Measurements from ENCODE around the gene ARID4B. TPM values are rescaled to one million over a fixed set of nuclear protein-coding genes. Genes with fewer than 3 reads are reported as not detected.

The ARID4B gene
- total RNA-seq, 1 experiment from 2014 or later, result 34.0 TPM

DNA sequence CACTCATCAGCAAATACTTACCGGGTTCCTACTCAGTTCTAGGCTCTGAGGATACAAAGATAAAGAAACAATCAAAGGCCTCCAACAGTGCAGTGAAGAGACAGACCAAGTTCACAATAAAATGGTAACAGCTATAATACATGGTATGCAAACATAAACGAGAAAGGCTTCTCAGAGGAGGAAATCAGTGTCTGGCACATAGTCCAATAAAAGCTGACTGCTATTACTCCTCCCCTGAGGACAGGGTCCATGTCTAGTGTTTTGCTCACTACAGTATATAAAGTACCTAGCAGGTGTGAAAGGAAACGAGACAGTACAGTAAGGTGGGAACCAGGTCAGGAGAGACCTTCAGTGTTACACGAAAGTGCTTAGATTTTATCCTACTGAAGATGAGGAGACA is 171.2 kb downstream of the ARID4B start:
- no peak overlapping the region for H2BK120ac ChIP-seq (ENCODE audit: low read depth, low read length, poor library complexity, severe bottlenecking)
- H3K4ac ChIP-seq (ENCODE audit: low read depth, low read length), result no peak overlapping the region
- H3K56ac ChIP-seq (ENCODE audit: insufficient read length, low read depth, low read length), result no peak overlapping the region
- no peak for DNase-seq
- H3K18ac ChIP-seq (ENCODE audit: insufficient read length, low read depth, low read length), result no peak overlapping the region
- no peak overlapping the region for H3K4me3 Mint-ChIP-seq
- no peaks in the 10 kb centered on the region for H3K9me3 Mint-ChIP-seq
- H3K4me1 ChIP-seq (ENCODE audit: insufficient read depth, low read length), result no peaks in the 10 kb centered on the region
- H4K91ac ChIP-seq (ENCODE audit: insufficient read length, low read depth, low read length), result no peak overlapping the region
- H4K8ac ChIP-seq (replicated peaks; ENCODE audit: insufficient read length, low read depth, low read length), result no peak overlapping the region
- peaks cover 18 to 52% (median 40%) of the 10 kb centered on the region in 3 experiments for H3K36me3 Mint-ChIP-seq (ENCODE audit: insufficient read depth in 1 of 3, low read depth in 3 of 3)
- TF ChIP-seq, protein P1, sequence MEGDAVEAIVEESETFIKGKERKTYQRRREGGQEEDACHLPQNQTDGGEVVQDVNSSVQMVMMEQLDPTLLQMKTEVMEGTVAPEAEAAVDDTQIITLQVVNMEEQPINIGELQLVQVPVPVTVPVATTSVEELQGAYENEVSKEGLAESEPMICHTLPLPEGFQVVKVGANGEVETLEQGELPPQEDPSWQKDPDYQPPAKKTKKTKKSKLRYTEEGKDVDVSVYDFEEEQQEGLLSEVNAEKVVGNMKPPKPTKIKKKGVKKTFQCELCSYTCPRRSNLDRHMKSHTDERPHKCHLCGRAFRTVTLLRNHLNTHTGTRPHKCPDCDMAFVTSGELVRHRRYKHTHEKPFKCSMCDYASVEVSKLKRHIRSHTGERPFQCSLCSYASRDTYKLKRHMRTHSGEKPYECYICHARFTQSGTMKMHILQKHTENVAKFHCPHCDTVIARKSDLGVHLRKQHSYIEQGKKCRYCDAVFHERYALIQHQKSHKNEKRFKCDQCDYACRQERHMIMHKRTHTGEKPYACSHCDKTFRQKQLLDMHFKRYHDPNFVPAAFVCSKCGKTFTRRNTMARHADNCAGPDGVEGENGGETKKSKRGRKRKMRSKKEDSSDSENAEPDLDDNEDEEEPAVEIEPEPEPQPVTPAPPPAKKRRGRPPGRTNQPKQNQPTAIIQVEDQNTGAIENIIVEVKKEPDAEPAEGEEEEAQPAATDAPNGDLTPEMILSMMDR (conservative IDR thresholded peaks at IDR 0.05), result no peak
- H4K20me1 ChIP-seq (ENCODE audit: control insufficient read depth, insufficient read depth, insufficient read length), result no peaks in the 10 kb centered on the region
- no peaks in the 10 kb centered on the region for H3K79me1 ChIP-seq (ENCODE audit: insufficient read depth, low read depth, low read length, poor library complexity, severe bottlenecking)
- no peaks in the 10 kb centered on the region for H3K9me3 ChIP-seq (ENCODE audit: control insufficient read depth, low read depth, low read length)
- H3K79me2 ChIP-seq (ENCODE audit: insufficient read depth, low read length), result no peaks in the 10 kb centered on the region; the same call in 1 of the 2 replicates
- H2BK15ac ChIP-seq (ENCODE audit: low read depth, low read length), result no peak overlapping the region
- peaks cover 5 to 11% of the 10 kb centered on the region in 2 experiments for H3K4me1 Mint-ChIP-seq
- no peak overlapping the region for H4K5ac ChIP-seq (ENCODE audit: insufficient read length, low read depth, low read length)
- no peak overlapping the region for H2BK5ac ChIP-seq (ENCODE audit: insufficient read length, low read length)
- H3K4me2 ChIP-seq (ENCODE audit: insufficient read depth, insufficient read length, low read length), result no peak overlapping the region
- no peak overlapping the region for H3K27ac ChIP-seq (ENCODE audit: insufficient read length, low read depth, low read length)
- H3K14ac ChIP-seq (ENCODE audit: insufficient read depth, low read length), result no peak overlapping the region
- WGBS (ENCODE audit: extremely low coverage, insufficient read length, low lambda C conversion rate), result no CpG with 5 or more reads among the region's 4 CpGs
- H3K23me2 ChIP-seq (ENCODE audit: insufficient read length, low read depth, low read length, poor library complexity, severe bottlenecking), result peaks cover 6% of the 10 kb centered on the region
- H3K23ac ChIP-seq (ENCODE audit: insufficient read length, low read depth, low read length), result no peak overlapping the region
- H3K27ac Mint-ChIP-seq, result no peak overlapping the region
- H3K9ac ChIP-seq (ENCODE audit: extremely low read depth, insufficient read length, low read length), result no peak overlapping the region
- no peaks in the 10 kb centered on the region for H3K27me3 ChIP-seq (ENCODE audit: insufficient read depth, low read length)
- no peak overlapping the region for H2AK5ac ChIP-seq (ENCODE audit: insufficient read length, low read length)
- H3K27me3 Mint-ChIP-seq (ENCODE audit: low read depth), result no peaks in the 10 kb centered on the region; the same call in none of the 2 replicates
- no peak overlapping the region for H2BK12ac ChIP-seq (ENCODE audit: insufficient read length, low read depth, low read length)
- no peak overlapping the region for H2AFZ ChIP-seq (ENCODE audit: low read length)
- no peak overlapping the region for H2BK20ac ChIP-seq (ENCODE audit: low read depth, low read length, poor library complexity, severe bottlenecking)
- H3T11ph ChIP-seq (ENCODE audit: low read length), result no peak overlapping the region

Measured in H9 (cell line).